KBM-7 (cell line): ENCODE results near the gene RASGEF1B.

Experiments
- DNase-seq: peaks from one replicate; pipeline ENCODE4 v3.0.0-alpha.2; 2015
- in situ Hi-C: fragments of 300-500 bp; cut with MboI; formaldehyde crosslinking; loops from 2 replicates; pipeline ENCODE4 v1.14.3; 2020; ENCODE audit warnings: low sequenced_read_pairs, low pct_unique_long_range_greater_than_20kb, mixed read lengths

The RASGEF1B gene

GRCh38 chr4:81470456-81471297 lies 1.0 kb downstream of the RASGEF1B start:
- DNase-seq = no peak
- in situ Hi-C loops = loop anchor here (25.0 kb wide), 1 partner anchor 367 kb away; no protein-coding TSS in a partner anchor

GRCh38 chr4:81469781-81470455 lies 1.8 kb downstream of the RASGEF1B start:
- in situ Hi-C loops = loop anchor here (25.0 kb wide), 1 partner anchor 367 kb away; no protein-coding TSS in a partner anchor

GRCh38 chr4:81468678-81469077 lies 3.0 kb downstream of the RASGEF1B start:
- no peak for DNase-seq
- in situ Hi-C loops = loop anchor here (25.0 kb wide), 1 partner anchor 369 kb away; no protein-coding TSS in a partner anchor

More at GRCh38 chr4:81469781-81470455, 1.8 kb downstream of the RASGEF1B start:
- no peak for DNase-seq

- in situ Hi-C loops = loop anchor here (25.0 kb wide), 1 partner anchor 370 kb away; no protein-coding TSS in a partner anchor
- no peak for DNase-seq
Observed at GRCh38 chr4:81467672-81467964, 4.1 kb downstream of the RASGEF1B start.

- in situ Hi-C loops = loop anchor here (25.0 kb wide), 1 partner anchor 370 kb away; no protein-coding TSS in a partner anchor
- DNase-seq = peak; percentile 65
Observed at GRCh38 chr4:81466841-81467671, 4.7 kb downstream of the RASGEF1B start.

- in situ Hi-C loops = loop anchor here (25.0 kb wide), 1 partner anchor 372 kb away; no protein-coding TSS in a partner anchor
- DNase-seq = no peak
Observed at GRCh38 chr4:81465406-81466340, 6.0 kb downstream of the RASGEF1B start.

- in situ Hi-C loops = loop anchor here (25.0 kb wide), 1 partner anchor 376 kb away; no protein-coding TSS in a partner anchor
- DNase-seq = no peak
Observed at GRCh38 chr4:81460834-81461233, 10.9 kb downstream of the RASGEF1B start.

GRCh38 chr4:81460191-81460701 lies 11.5 kb downstream of the RASGEF1B start:
- in situ Hi-C loops = loop anchor here (25.0 kb wide), 1 partner anchor 377 kb away; no protein-coding TSS in a partner anchor
- no peak for DNase-seq

- DNase-seq = no peak
- in situ Hi-C loops = loop anchor here (25.0 kb wide), 1 partner anchor 378 kb away; no protein-coding TSS in a partner anchor
Observed at GRCh38 chr4:81459228-81459627, 12.5 kb downstream of the RASGEF1B start.

GRCh38 chr4:81457921-81458520 lies 13.7 kb downstream of the RASGEF1B start:
- no peak for DNase-seq
- in situ Hi-C loops = loop anchor here (25.0 kb wide), 1 partner anchor 379 kb away; no protein-coding TSS in a partner anchor

- in situ Hi-C loops = loop anchor here (25.0 kb wide), 1 partner anchor 380 kb away; no protein-coding TSS in a partner anchor
- no peak for DNase-seq
Observed at GRCh38 chr4:81457345-81457744, 14.4 kb downstream of the RASGEF1B start.

GRCh38 chr4:81455897-81456296 lies 15.8 kb downstream of the RASGEF1B start:
- in situ Hi-C loops = loop anchor here (25.0 kb wide), 1 partner anchor 381 kb away; no protein-coding TSS in a partner anchor
- peak; percentile 22 for DNase-seq

- in situ Hi-C loops = loop anchor here (25.0 kb wide), 1 partner anchor 382 kb away; no protein-coding TSS in a partner anchor
- peak; percentile 29 for DNase-seq
Observed at GRCh38 chr4:81454948-81455347, 16.8 kb downstream of the RASGEF1B start.

- in situ Hi-C loops = loop anchor here (25.0 kb wide), 1 partner anchor 383 kb away; no protein-coding TSS in a partner anchor
- DNase-seq = peak; percentile 12
Observed at GRCh38 chr4:81454499-81454898, 17.2 kb downstream of the RASGEF1B start.

- in situ Hi-C loops = loop anchor here (25.0 kb wide), 1 partner anchor 384 kb away; no protein-coding TSS in a partner anchor
- no peak for DNase-seq
Observed at GRCh38 chr4:81453024-81453423, 18.7 kb downstream of the RASGEF1B start.

- DNase-seq = no peak
- in situ Hi-C loops = loop anchor here (25.0 kb wide), 1 partner anchor 385 kb away; no protein-coding TSS in a partner anchor
Observed at GRCh38 chr4:81452452-81453006, 19.2 kb downstream of the RASGEF1B start.

GRCh38 chr4:81449015-81449414 lies 22.7 kb downstream of the RASGEF1B start:
- DNase-seq = no peak
- in situ Hi-C loops = no loop called here
